HFFc6 (cell line): ENCODE results near the gene SRGAP3. TPM values are rescaled to one million over a fixed set of nuclear protein-coding genes. Genes with fewer than 3 reads are reported as not detected.

Source experiments
- DNase-seq: peaks from one replicate; pipeline ENCODE4 v3.0.0-alpha.2; 2018
- H3K27ac Mint-ChIP-seq: 2 replicates; pipeline ENCODE4 v1.8.0; 2020; ENCODE audit warnings: mild to moderate bottlenecking, mixed read lengths
- H3K27me3 Mint-ChIP-seq: 2 replicates; pipeline ENCODE4 v1.8.0; 2021; ENCODE audit warnings: mild to moderate bottlenecking, moderate library complexity, mixed read lengths; ENCODE audit not compliant: insufficient read depth
- H3K36me3 Mint-ChIP-seq: 2 replicates; pipeline ENCODE4 v1.8.0; 2021; ENCODE audit warnings: low read depth, mixed read lengths
- H3K4me1 Mint-ChIP-seq: 2 replicates; pipeline ENCODE4 v1.8.0; 2020; ENCODE audit warnings: low read depth, mixed read lengths
- H3K4me3 Mint-ChIP-seq: 2 replicates; pipeline ENCODE4 v1.8.0; 2020; ENCODE audit warnings: mild to moderate bottlenecking, moderate library complexity, mixed read lengths
- H3K9me3 Mint-ChIP-seq: 2 replicates; pipeline ENCODE4 v1.8.0; 2020; ENCODE audit warnings: mild to moderate bottlenecking, mixed read lengths
- CTCF ChIP-seq: fragments of 200-600 bp; sonication (generic); IDR thresholded peaks from 2 replicates; pipeline ENCODE4 v1.5.0; 2021; ENCODE audit warnings: antibody characterized with exemption, mild to moderate bottlenecking
- total RNA-seq, 6 experiments: library from RNA; stranded (reverse); fragmentation: NEBNext Ultra II Directional; extraction: Animal tissue kit (Norgen Biotek cat#: 25700); gene quantifications; 2 replicates in 1 of 6; 3 replicates in 5 of 6; pipeline ENCODE4 v1.2.3, GENCODE V29; 2021

The SRGAP3 gene
- total RNA-seq, 6 experiments from 2014 or later: 0.23 to 0.92 (median 0.77) TPM

GRCh38 chr3:9008550-9009255 is 240.7 kb downstream of the SRGAP3 start:
- H3K9me3 Mint-ChIP-seq: no peaks in the 10 kb centered on the region
- no peak overlapping the region for H3K27ac Mint-ChIP-seq
- H3K4me3 Mint-ChIP-seq: no peak overlapping the region; the same call in 1 of the 2 replicates
- DNase-seq: no peak
- H3K4me1 Mint-ChIP-seq: peaks cover 11% of the 10 kb centered on the region
- no peaks in the 10 kb centered on the region for H3K36me3 Mint-ChIP-seq
- no peak for TF ChIP-seq CTCF
- H3K27me3 Mint-ChIP-seq: peaks cover 21% of the 10 kb centered on the region

- Mint-ChIP-seq H3K4me3 (no peak overlapping the region; the same call in 1 of the 2 replicates), H3K4me1 (peaks cover 11% of the 10 kb centered on the region), H3K36me3 (no peaks in the 10 kb centered on the region), H3K9me3 (no peaks in the 10 kb centered on the region), H3K27me3 (peaks cover 21% of the 10 kb centered on the region), H3K27ac (no peak overlapping the region)
- no peak for TF ChIP-seq CTCF
- no peak for DNase-seq
Measured at GRCh38 chr3:9007928-9008327, 241.5 kb downstream of the SRGAP3 start.

GRCh38 chr3:9007213-9007612 is 242.2 kb downstream of the SRGAP3 start:
- no peaks in the 10 kb centered on the region for H3K36me3 Mint-ChIP-seq
- TF ChIP-seq CTCF: no peak
- H3K27ac Mint-ChIP-seq: no peak overlapping the region
- no peak overlapping the region for H3K4me3 Mint-ChIP-seq
- H3K9me3 Mint-ChIP-seq: no peaks in the 10 kb centered on the region
- peaks cover 11% of the 10 kb centered on the region for H3K4me1 Mint-ChIP-seq
- no peak for DNase-seq
- peaks cover 22% of the 10 kb centered on the region for H3K27me3 Mint-ChIP-seq

GRCh38 chr3:9000041-9000440 is 249.4 kb downstream of the SRGAP3 start:
- no peak for DNase-seq
- Mint-ChIP-seq H3K27me3 (peaks cover 24% of the 10 kb centered on the region), H3K9me3 (no peaks in the 10 kb centered on the region), H3K4me3 (no peak overlapping the region), H3K4me1 (peaks cover 5% of the 10 kb centered on the region; the same call in 1 of the 2 replicates), H3K36me3 (no peaks in the 10 kb centered on the region), H3K27ac (no peak overlapping the region)
- TF ChIP-seq CTCF: no peak

GRCh38 chr3:8997151-8997550 is 252.3 kb downstream of the SRGAP3 start:
- Mint-ChIP-seq H3K9me3 (no peaks in the 10 kb centered on the region), H3K4me3 (no peak overlapping the region), H3K4me1 (peaks cover 5% of the 10 kb centered on the region; the same call in 1 of the 2 replicates), H3K27me3 (peaks cover 34% of the 10 kb centered on the region), H3K27ac (no peak overlapping the region), H3K36me3 (no peaks in the 10 kb centered on the region)
- TF ChIP-seq CTCF: no peak
- no peak for DNase-seq
